Fibroblast of gingiva (primary cell): Measurements from ENCODE around the gene UBE2H.
"Not testable (repeated sequence)": the region's sequence is repeated elsewhere in the genome, so short reads cannot be mapped to it uniquely, and the experiment has no call there.

ENCODE experiments used
- DNase-seq: peaks from one replicate; pipeline ENCODE4 v3.0.0-alpha.2; 2011; ENCODE audit warnings: low read depth

Gene UBE2H

GRCh38 chr7:129908181-129908580 is 44.6 kb downstream of the UBE2H start:
- no peak for DNase-seq

- no peak for DNase-seq
These were observed 45.5 kb downstream of the UBE2H start for GRCh38 chr7:129907122-129907736.

GRCh38 chr7:129906700-129907099 is 46.1 kb downstream of the UBE2H start:
- DNase-seq: no peak

- DNase-seq: no peak
These were observed 48.8 kb downstream of the UBE2H start for GRCh38 chr7:129903935-129904334.

GRCh38 chr7:129902788-129903422 is 49.9 kb downstream of the UBE2H start:
- DNase-seq: no peak

- DNase-seq: no peak
These were observed 54.1 kb downstream of the UBE2H start for GRCh38 chr7:129898502-129899160.

GRCh38 chr7:129898007-129898406 is 54.8 kb downstream of the UBE2H start:
- DNase-seq: no peak

DNA sequence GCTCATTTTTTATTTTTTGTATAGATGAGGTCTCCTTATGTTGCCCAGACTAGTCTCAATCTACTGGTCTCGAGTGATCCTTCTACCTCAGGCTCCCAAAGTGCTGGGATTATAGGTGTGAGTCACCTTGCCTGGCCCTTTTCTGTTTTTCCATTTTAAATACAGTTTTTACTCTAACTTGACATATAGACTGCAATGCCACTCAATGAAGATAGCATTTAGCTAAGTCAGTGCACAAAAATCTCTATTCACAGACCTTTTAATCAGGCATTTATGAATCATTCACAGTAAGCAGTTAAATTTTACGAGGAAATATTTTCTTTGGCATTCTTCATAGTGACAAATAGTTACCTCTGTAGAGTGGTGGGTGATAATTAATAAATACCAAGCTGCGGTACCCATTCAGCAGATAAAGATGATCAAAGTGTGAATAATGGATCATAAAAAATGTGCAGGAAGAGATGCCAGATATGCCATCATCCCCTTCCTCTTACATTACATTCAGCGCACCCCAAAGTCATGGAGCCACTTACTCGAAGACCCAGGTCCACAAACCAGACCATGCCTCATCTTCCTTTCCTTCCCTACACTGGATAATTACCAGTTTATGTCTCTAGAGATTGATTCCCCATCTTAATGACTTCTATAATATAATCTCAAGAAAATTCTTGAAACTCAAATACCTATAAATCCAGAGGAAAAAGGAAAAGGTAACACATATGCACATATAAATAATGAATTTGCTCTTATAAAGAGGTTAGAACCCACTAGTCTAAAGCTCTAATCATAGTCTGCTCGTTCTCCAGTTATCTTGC is 56.0 kb downstream of the UBE2H start:
- no peak for DNase-seq

- DNase-seq: not testable (repeated sequence)
These were observed 58.6 kb downstream of the UBE2H start for GRCh38 chr7:129894184-129894583.

GRCh38 chr7:129890090-129890489 is 62.7 kb downstream of the UBE2H start:
- no peak for DNase-seq

- DNase-seq: no peak
These were observed 63.5 kb downstream of the UBE2H start for GRCh38 chr7:129889133-129889844.

- DNase-seq: no peak
These were observed 64.9 kb downstream of the UBE2H start for GRCh38 chr7:129887865-129888264.

DNA sequence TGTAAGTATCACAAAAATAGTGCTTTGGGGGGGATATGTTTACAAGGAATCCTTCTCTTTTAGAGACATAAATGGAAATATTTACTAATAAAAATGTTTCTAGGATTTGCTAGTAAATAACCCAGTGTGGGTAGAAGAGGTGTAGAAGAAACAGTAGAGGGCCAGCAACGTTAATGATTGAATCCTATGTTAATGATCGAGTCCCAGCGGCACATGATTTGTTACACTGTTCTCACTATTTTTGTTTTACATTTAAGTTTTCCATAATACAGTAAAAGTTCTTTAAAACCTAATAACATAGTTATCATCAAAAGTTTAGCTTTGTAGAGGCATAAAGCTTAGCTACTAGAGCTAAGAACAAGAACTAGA is 66.0 kb downstream of the UBE2H start:
- DNase-seq: no peak

- DNase-seq: no peak
These were observed 66.5 kb downstream of the UBE2H start for GRCh38 chr7:129886167-129886817.

DNA sequence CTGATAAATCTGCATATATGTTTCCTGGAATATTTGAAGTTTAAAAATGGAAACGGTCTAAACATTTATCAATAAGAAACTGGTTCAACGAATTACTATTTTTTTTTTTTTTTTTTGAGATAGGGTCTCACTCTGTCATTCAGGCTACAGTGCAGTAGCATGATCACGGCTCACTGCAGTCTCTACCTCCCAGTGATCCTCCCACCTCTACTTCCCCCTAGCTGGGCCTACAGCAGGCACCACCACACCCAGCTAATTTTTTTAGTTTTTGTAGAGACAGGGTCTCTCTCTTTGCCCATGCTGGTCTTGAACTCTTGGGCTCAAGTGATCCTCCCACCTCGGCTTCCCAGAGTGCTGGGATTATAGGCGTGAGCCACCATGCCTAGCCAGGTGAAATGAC is 68.3 kb downstream of the UBE2H start:
- DNase-seq: no peak

GRCh38 chr7:129883151-129883550 is 69.6 kb downstream of the UBE2H start:
- DNase-seq: no peak

GRCh38 chr7:129882531-129882930 is 70.2 kb downstream of the UBE2H start:
- DNase-seq: peak; percentile 33

GRCh38 chr7:129877146-129877792 is 75.5 kb downstream of the UBE2H start:
- peak; percentile 69 for DNase-seq

- DNase-seq: peak; percentile 11
These were observed 76.9 kb downstream of the UBE2H start for GRCh38 chr7:129875745-129876411.

DNA sequence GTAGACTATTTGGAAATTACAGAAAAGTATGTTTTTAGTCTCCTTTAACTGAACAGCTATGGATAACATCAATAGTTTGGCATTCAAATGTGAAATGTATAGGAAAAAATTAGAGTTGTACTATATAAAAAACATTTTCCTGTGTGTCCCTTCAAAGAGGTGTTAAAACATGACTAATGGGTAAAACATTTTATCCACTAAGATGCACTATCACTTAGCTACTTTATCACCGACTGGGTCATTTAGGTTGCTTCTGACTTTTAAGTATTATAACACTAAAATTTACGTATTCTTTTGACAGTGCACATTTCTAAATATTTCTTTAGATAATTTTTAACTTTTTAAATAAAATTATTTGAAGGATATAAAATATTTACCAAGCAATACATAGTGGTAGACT is 77.6 kb downstream of the UBE2H start:
- no peak for DNase-seq
